ENCODE data around the gene ART4.

ART4 gene

GRCh38 chr12:14810167-14810952, 33.0 kb downstream of the ART4 start:
- no peak for DNase-seq (ENCODE audit: low read depth)

GRCh38 chr12:14803830-14804160, 39.5 kb downstream of the ART4 start:
- no peak for DNase-seq (ENCODE audit: low read depth)

- DNase-seq (ENCODE audit: low read depth), result peak; percentile 69
These were observed 40.1 kb downstream of the ART4 start, which contains the start of the genes C12orf60 and WBP11 for GRCh38 chr12:14803011-14803829. TSS of gene C12orf60 (plus strand) at chr12:14803670. CDS start at chr12:14822936, 19,266 bp downstream. TSS of gene WBP11 (minus strand) at chr12:14803478. CDS start at chr12:14801383, 2,095 bp downstream.

GRCh38 chr12:14802721-14803010, 40.7 kb downstream of the ART4 start:
- DNase-seq (ENCODE audit: low read depth), result no peak

- DNase-seq (ENCODE audit: low read depth), result no peak
These were observed 41.1 kb downstream of the ART4 start for GRCh38 chr12:14802247-14802646.

GRCh38 chr12:14795028-14795448, 48.3 kb downstream of the ART4 start:
- DNase-seq (ENCODE audit: low read depth), result no peak

GRCh38 chr12:14785568-14785967, 57.8 kb downstream of the ART4 start:
- no peak for DNase-seq (ENCODE audit: low read depth)

- no peak for DNase-seq (ENCODE audit: low read depth)
These were observed 58.9 kb downstream of the ART4 start for GRCh38 chr12:14784471-14784870.

- DNase-seq (ENCODE audit: low read depth), result no peak
These were observed 60.6 kb downstream of the ART4 start for GRCh38 chr12:14782756-14783155.

- DNase-seq (ENCODE audit: low read depth), result no peak
These were observed 61.8 kb downstream of the ART4 start for GRCh38 chr12:14781563-14781962.

- DNase-seq (ENCODE audit: low read depth), result no peak
These were observed 62.5 kb downstream of the ART4 start for GRCh38 chr12:14780859-14781258.

GRCh38 chr12:14779834-14780233, 63.5 kb downstream of the ART4 start:
- DNase-seq (ENCODE audit: low read depth), result no peak

GRCh38 chr12:14777271-14777670, 66.1 kb downstream of the ART4 start:
- DNase-seq (ENCODE audit: low read depth), result no peak

GRCh38 chr12:14776236-14776961, 66.9 kb downstream of the ART4 start:
- no peak for DNase-seq (ENCODE audit: low read depth)

GRCh38 chr12:14775636-14775980, 67.7 kb downstream of the ART4 start:
- DNase-seq (ENCODE audit: low read depth), result no peak

Measured in stimulated activated CD8-positive, alpha-beta memory T cell treated with anti-CD3 and anti-CD28 coated beads, Interleukin-12 subunit alpha, Interleukin-12 subunit beta, amount 100 ng/mL, for 4 hours (primary cell).